Neural progenitor cell (in vitro differentiated cells): ENCODE results near the gene SLC6A12. TPM values are rescaled to one million over a fixed set of nuclear protein-coding genes. Genes with fewer than 3 reads are reported as not detected.

ENCODE experiments used
- DNase-seq: peaks from one replicate; pipeline ENCODE4 v3.0.0-alpha.2; 2016; ENCODE audit warnings: low spot score
- H2AFZ ChIP-seq: fragments of 200-600 bp; sonication (generic); replicated peaks from 2 replicates; pipeline ENCODE4 v1.6.1; 2016; ENCODE audit warnings: antibody characterized with exemption
- H3F3A ChIP-seq: fragments of 200-600 bp; sonication (generic); 2 replicates; pipeline ENCODE4 v1.6.1; 2016; ENCODE audit warnings: antibody characterized with exemption, low read depth
- H3K27ac ChIP-seq: fragments of 200-600 bp; sonication (generic); 2 replicates; pipeline ENCODE4 v1.5.1; 2016; ENCODE audit warnings: mild to moderate bottlenecking
- H3K27me3 ChIP-seq: fragments of 200-600 bp; sonication (generic); 2 replicates; pipeline ENCODE4 v1.6.1; 2016; ENCODE audit warnings: mild to moderate bottlenecking, moderate library complexity
- H3K36me3 ChIP-seq: fragments of 200-600 bp; sonication (generic); 2 replicates; pipeline ENCODE4 v1.5.1; 2016
- H3K4me1 ChIP-seq: fragments of 200-600 bp; sonication (generic); 2 replicates; pipeline ENCODE4 v1.6.1; 2016; ENCODE audit warnings: mixed run types
- H3K4me2 ChIP-seq: fragments of 200-600 bp; sonication (generic); 2 replicates; pipeline ENCODE4 v1.6.1; 2016
- H3K4me3 ChIP-seq: fragments of 200-600 bp; sonication (generic); 2 replicates; pipeline ENCODE4 v1.5.1; 2016
- H3K79me2 ChIP-seq: fragments of 200-600 bp; sonication (generic); 2 replicates; pipeline ENCODE4 v1.6.1; 2016; ENCODE audit warnings: low read depth
- H3K9ac ChIP-seq: fragments of 200-600 bp; sonication (generic); 2 replicates; pipeline ENCODE4 v1.6.1; 2016
- H3K9me3 ChIP-seq: fragments of 200-600 bp; sonication (generic); 2 replicates; pipeline ENCODE4 v1.5.1; 2016; ENCODE audit warnings: low read depth
- H4K20me1 ChIP-seq: fragments of 200-600 bp; sonication (generic); 2 replicates; pipeline ENCODE4 v1.6.1; 2016; ENCODE audit warnings: low read depth
- H3K27ac Mint-ChIP-seq: 3 replicates; pipeline ENCODE4 v1.8.0; 2021; ENCODE audit warnings: mixed read lengths
- H3K27me3 Mint-ChIP-seq: 2 replicates; pipeline ENCODE4 v1.8.0; 2022; ENCODE audit warnings: low read depth, mild to moderate bottlenecking, inconsistent platforms, moderate library complexity, mixed read lengths; ENCODE audit not compliant: insufficient read depth
- H3K36me3 Mint-ChIP-seq: 3 replicates; pipeline ENCODE4 v1.8.0; 2021; ENCODE audit warnings: mixed read lengths
- H3K4me1 Mint-ChIP-seq: 3 replicates; pipeline ENCODE4 v1.8.0; 2021; ENCODE audit warnings: mixed read lengths
- H3K4me3 Mint-ChIP-seq: 3 replicates; pipeline ENCODE4 v1.8.0; 2021; ENCODE audit warnings: mild to moderate bottlenecking, moderate library complexity, mixed read lengths
- H3K9me3 Mint-ChIP-seq: 3 replicates; pipeline ENCODE4 v1.8.0; 2020; ENCODE audit warnings: mixed read lengths
- EZH2 ChIP-seq: fragments of 200-600 bp; sonication (generic); IDR thresholded peaks from 2 replicates; pipeline ENCODE4 v1.6.1; 2017; ENCODE audit warnings: antibody characterized with exemption, mild to moderate bottlenecking, moderate library complexity
- EZH2phosphoT487 ChIP-seq: fragments of 200-600 bp; sonication (generic); IDR thresholded peaks from 2 replicates; pipeline ENCODE4 v1.6.1; 2017; ENCODE audit warnings: antibody characterized with exemption
- total RNA-seq: library from RNA; depleted of rRNA; stranded (reverse); fragments of >200 nt; gene quantifications from 2 replicates; pipeline ENCODE4 v1.2.3, GENCODE V29; 2015; ENCODE audit warnings: low replicate concordance
- TF ChIP-seq, protein P1 (sequence below): fragments of 200-600 bp; sonication (generic); IDR thresholded peaks from 2 replicates; pipeline ENCODE4 v1.5.1; 2017; ENCODE audit warnings: antibody characterized with exemption, mild to moderate bottlenecking

SLC6A12 gene
- total RNA-seq, 1 donor from 2014 or later: not detected

- no peaks in the 10 kb centered on the region for H3K36me3 Mint-ChIP-seq
- TF ChIP-seq, protein P1, sequence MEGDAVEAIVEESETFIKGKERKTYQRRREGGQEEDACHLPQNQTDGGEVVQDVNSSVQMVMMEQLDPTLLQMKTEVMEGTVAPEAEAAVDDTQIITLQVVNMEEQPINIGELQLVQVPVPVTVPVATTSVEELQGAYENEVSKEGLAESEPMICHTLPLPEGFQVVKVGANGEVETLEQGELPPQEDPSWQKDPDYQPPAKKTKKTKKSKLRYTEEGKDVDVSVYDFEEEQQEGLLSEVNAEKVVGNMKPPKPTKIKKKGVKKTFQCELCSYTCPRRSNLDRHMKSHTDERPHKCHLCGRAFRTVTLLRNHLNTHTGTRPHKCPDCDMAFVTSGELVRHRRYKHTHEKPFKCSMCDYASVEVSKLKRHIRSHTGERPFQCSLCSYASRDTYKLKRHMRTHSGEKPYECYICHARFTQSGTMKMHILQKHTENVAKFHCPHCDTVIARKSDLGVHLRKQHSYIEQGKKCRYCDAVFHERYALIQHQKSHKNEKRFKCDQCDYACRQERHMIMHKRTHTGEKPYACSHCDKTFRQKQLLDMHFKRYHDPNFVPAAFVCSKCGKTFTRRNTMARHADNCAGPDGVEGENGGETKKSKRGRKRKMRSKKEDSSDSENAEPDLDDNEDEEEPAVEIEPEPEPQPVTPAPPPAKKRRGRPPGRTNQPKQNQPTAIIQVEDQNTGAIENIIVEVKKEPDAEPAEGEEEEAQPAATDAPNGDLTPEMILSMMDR: no peak
- TF ChIP-seq EZH2phosphoT487: no peak
- TF ChIP-seq EZH2: no peak
- Histone ChIP-seq H4K20me1 (no peaks in the 10 kb centered on the region), H3K79me2 (no peaks in the 10 kb centered on the region), H3K4me3 (no peak overlapping the region), H3K36me3 (no peaks in the 10 kb centered on the region), H3K9me3 (no peaks in the 10 kb centered on the region), H3K9ac (no peak overlapping the region), H2AFZ (no peak overlapping the region), H3K27ac (no peak overlapping the region), H3K27me3 (no peaks in the 10 kb centered on the region), H3K4me2 (no peak overlapping the region), H3K4me1 (no peaks in the 10 kb centered on the region), H3F3A (peaks cover under 1% of the 10 kb centered on the region)
- peaks cover 19% of the 10 kb centered on the region for H3K4me1 Mint-ChIP-seq
- H3K27me3 Mint-ChIP-seq: peaks cover 3% of the 10 kb centered on the region
- no peak overlapping the region for H3K4me3 Mint-ChIP-seq
- DNase-seq: no peak
- no peak overlapping the region for H3K27ac Mint-ChIP-seq
- no peaks in the 10 kb centered on the region for H3K9me3 Mint-ChIP-seq
Observed at GRCh38 chr12:154058-154457, 59.9 kb downstream of the SLC6A12 start.

GRCh38 chr12:153080-153746 lies 60.7 kb downstream of the SLC6A12 start:
- Mint-ChIP-seq H3K4me3 (no peak overlapping the region), H3K27me3 (peaks cover 3% of the 10 kb centered on the region), H3K4me1 (peaks cover 19% of the 10 kb centered on the region), H3K27ac (no peak overlapping the region), H3K9me3 (no peaks in the 10 kb centered on the region), H3K36me3 (no peaks in the 10 kb centered on the region)
- H3K4me1 ChIP-seq: no peaks in the 10 kb centered on the region
- no peaks in the 10 kb centered on the region for H3K79me2 ChIP-seq
- DNase-seq: peak; percentile 89
- H3K36me3 ChIP-seq: no peaks in the 10 kb centered on the region
- H3K4me2 ChIP-seq: peak overlapping the region; percentile 21
- H3K4me3 ChIP-seq: no peak overlapping the region
- H3K27ac ChIP-seq: no peak overlapping the region
- no peaks in the 10 kb centered on the region for H3K27me3 ChIP-seq
- no peak overlapping the region for H2AFZ ChIP-seq
- H4K20me1 ChIP-seq: no peaks in the 10 kb centered on the region
- no peak overlapping the region for H3K9ac ChIP-seq
- H3K9me3 ChIP-seq: no peaks in the 10 kb centered on the region
- H3F3A ChIP-seq: no peaks in the 10 kb centered on the region
- TF ChIP-seq EZH2phosphoT487 (no peak), EZH2 (no peak)
- TF ChIP-seq, protein P1: peak; percentile 87

GRCh38 chr12:152440-152839 lies 61.5 kb downstream of the SLC6A12 start:
- Histone ChIP-seq H3K79me2 (no peaks in the 10 kb centered on the region), H3K36me3 (no peaks in the 10 kb centered on the region), H3K27me3 (no peaks in the 10 kb centered on the region), H3K4me2 (no peak overlapping the region), H4K20me1 (no peaks in the 10 kb centered on the region), H3K27ac (no peak overlapping the region), H3K9me3 (no peaks in the 10 kb centered on the region), H3K4me3 (no peak overlapping the region), H3F3A (no peaks in the 10 kb centered on the region), H3K9ac (no peak overlapping the region), H2AFZ (no peak overlapping the region), H3K4me1 (no peaks in the 10 kb centered on the region)
- TF ChIP-seq, protein P1: no peak
- TF ChIP-seq EZH2 (no peak), EZH2phosphoT487 (no peak)
- Mint-ChIP-seq H3K27ac (no peak overlapping the region), H3K4me3 (no peak overlapping the region), H3K4me1 (peaks cover 19% of the 10 kb centered on the region), H3K27me3 (peaks cover 8% of the 10 kb centered on the region), H3K36me3 (no peaks in the 10 kb centered on the region), H3K9me3 (no peaks in the 10 kb centered on the region)
- DNase-seq: no peak
